ENCODE data around the gene MAPK8IP1. TPM values are rescaled to one million over a fixed set of nuclear protein-coding genes. Genes with fewer than 3 reads are reported as not detected.

The MAPK8IP1 gene
- polyA plus RNA-seq, 4 donors: 9.3 to 15.3 (median 13.1) TPM

DNA sequence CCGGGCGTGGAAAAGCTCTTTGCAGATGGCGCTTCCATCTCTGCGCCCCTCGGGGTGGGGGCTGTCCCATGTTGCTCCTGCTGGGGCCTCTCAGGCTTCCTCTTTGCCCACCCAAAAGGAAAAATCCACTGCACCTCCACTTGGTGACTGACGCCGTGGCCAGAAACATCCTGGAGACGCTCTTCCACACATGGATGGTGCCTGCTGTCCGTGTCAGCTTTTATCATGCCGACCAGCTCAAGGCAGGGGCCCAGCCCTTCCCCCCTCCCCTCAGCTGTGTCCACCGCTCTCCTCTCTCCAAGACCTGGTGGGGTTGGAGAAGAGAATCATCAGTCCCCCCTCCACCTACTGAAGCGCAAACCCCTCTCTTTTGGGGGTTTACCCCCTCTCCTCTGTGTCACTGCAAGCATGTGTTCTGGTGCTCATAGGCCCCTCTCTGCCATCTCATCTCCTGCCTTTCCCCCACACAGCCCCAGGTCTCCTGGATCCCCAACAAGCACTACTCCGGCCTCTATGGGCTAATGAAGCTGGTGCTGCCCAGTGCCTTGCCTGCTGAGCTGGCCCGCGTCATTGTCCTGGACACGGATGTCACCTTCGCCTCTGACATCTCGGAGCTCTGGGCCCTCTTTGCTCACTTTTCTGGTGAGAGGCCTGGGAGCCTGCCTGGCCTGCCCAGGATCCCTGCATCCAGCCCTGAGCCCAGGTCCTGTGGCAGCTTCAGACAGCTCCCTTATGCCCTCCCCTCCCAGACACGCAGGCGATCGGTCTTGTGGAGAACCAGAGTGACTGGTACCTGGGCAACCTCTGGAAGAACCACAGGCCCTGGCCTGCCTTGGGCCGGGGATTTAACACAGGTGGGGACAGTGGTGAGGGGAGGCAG is 38.8 kb downstream of the MAPK8IP1 start:
- no peak for DNase-seq (ENCODE audit: low read depth in 4 of 4, low spot score in 2 of 4)

DNA sequence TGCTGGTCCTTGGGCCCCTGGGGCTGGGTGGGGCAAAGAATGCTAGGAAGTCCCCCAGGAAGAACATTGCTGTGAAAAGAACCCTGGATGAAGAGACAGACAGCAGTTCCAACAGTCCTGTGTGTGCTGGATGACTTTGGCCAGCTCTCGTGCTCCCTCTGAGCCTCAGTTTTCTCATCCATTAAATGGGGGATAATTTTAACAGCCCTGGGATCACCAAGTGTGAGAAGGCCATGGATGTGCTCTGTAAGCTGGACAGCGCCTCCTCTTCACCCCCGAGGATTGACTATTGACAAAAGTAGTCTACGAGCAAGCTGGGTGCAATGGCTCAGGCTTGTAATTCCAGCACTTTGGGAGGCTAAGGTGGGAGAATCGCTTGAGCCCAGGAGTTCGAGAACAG is 39.5 kb downstream of the MAPK8IP1 start:
- DNase-seq (ENCODE audit: low read depth in 4 of 4, low spot score in 2 of 4): no peak

GRCh38 chr11:45925550-45925949 is 40.1 kb downstream of the MAPK8IP1 start:
- DNase-seq (ENCODE audit: low read depth in 4 of 4, low spot score in 2 of 4): no peak

DNA sequence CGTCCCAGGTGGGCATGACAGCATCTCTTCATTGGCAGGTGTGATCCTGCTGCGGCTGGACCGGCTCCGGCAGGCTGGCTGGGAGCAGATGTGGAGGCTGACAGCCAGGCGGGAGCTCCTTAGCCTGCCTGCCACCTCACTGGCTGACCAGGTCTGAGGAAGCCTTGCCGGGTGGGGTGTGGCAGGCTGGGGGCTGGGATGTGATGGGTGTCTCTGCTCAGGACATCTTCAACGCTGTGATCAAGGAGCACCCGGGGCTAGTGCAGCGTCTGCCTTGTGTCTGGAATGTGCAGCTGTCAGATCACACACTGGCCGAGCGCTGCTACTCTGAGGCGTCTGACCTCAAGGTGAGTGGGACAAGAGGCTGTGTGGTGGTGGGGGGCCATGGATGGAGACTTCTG is 40.5 kb downstream of the MAPK8IP1 start:
- DNase-seq (ENCODE audit: low read depth in 4 of 4, low spot score in 2 of 4): no peak

- no peak for DNase-seq (ENCODE audit: low read depth in 4 of 4, low spot score in 2 of 4)
Measured at GRCh38 chr11:45926536-45927331, 41.3 kb downstream of the MAPK8IP1 start.

DNA sequence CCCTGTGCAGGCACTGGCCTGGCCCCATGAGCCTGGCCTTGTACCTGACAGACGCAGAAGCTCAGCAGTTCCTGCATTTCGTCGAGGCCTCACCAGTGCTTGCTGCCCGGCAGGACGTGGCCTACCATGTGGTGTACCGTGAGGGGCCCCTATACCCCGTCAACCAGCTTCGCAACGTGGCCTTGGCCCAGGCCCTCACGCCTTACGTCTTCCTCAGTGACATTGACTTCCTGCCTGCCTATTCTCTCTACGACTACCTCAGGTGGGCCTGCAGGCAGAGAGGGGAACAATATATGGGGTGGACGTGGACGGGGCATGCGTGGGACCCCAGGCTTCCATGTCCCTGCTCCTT is 41.9 kb downstream of the MAPK8IP1 start:
- DNase-seq (ENCODE audit: low read depth in 4 of 4, low spot score in 2 of 4): no peak

DNA sequence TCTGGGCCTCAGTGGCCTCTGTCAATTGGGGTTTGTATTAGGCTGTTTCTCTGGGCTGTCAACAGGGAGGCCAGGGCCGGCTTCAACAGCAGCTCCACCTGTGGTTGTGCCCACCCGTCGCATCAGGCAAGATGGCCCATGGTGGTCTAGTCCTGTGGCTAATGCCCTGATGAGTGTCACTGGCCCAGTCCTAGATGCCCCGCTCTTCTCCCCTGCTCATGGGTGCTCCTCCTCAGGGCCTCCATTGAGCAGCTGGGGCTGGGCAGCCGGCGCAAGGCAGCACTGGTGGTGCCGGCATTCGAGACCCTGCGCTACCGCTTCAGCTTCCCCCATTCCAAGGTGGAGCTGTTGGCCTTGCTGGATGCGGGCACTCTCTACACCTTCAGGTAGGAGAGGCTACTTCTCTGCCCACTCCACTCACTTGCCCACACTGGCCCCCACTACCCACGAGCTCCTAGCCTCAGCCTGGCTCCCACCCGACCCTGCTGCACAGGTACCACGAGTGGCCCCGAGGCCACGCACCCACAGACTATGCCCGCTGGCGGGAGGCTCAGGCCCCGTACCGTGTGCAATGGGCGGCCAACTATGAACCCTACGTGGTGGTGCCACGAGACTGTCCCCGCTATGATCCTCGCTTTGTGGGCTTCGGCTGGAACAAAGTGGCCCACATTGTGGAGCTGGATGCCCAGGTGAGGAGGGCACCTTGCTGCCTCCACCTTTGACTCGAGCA is 42.4 kb downstream of the MAPK8IP1 start:
- DNase-seq (ENCODE audit: low read depth in 4 of 4, low spot score in 2 of 4): no peak

DNA sequence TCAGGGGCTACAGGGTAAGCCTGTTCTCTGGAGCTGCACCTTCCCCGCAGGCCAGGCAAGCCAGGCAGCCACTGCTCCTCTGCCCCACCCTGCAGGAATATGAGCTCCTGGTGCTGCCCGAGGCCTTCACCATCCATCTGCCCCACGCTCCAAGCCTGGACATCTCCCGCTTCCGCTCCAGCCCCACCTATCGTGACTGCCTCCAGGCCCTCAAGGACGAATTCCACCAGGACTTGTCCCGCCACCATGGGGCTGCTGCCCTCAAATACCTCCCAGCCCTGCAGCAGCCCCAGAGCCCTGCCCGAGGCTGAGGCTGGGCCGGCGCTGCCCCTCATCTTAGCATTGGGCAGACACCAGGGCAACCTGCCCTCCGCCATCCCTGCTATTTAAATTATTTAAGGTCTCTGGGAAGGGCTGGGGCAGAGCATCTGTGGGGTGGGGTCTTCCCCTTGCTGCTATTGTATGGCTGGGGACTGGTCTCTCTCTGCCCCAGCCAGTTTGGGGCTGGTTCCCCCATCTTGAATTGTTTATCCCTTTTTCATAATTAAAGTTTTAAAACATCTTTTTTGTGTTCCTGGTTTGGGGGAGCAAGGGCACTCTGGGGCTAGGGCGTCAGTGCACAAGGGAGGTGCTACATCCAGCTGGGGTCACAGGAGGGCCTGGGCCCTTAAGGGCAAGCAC is 43.2 kb downstream of the MAPK8IP1 start:
- no peak for DNase-seq (ENCODE audit: low read depth in 4 of 4, low spot score in 2 of 4)

DNA sequence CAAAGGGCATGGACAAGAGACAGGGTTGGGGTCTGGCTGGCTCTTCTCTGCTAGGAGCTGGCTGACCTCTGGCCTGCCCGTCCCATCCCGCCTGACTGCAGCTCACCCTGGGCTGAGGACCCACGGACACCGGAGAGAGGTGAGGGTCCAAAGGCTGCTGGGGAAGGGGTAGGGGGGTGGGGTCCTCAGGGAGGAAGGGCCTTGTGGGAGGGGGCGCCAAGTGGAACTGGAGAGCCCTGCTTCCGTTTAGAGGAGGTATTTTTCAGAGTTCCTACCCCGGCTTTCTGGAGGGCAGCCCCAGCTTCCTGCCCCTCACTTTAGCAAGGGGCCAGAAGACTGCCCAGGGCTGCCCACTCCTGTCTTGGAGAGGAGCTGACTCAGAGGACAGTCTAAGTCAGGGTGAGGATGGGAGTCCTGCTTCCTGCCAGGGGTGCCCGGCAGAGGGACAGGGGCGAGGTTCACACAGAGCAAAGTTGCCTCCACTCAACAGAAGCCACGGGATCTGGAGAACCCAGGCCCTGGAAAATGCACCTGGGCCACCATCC is 44.1 kb downstream of the MAPK8IP1 start:
- DNase-seq (ENCODE audit: low read depth in 4 of 4, low spot score in 2 of 4): no peak

GRCh38 chr11:45930031-45930794 is 44.8 kb downstream of the MAPK8IP1 start:
- no peak for DNase-seq (ENCODE audit: low read depth in 4 of 4, low spot score in 2 of 4)

GRCh38 chr11:45930951-45931570 is 45.6 kb downstream of the MAPK8IP1 start:
- no peak for DNase-seq (ENCODE audit: low read depth in 4 of 4, low spot score in 2 of 4)

- DNase-seq (ENCODE audit: low read depth in 4 of 4, low spot score in 2 of 4): no peak
Measured at GRCh38 chr11:45931739-45932138, 46.3 kb downstream of the MAPK8IP1 start.

DNA sequence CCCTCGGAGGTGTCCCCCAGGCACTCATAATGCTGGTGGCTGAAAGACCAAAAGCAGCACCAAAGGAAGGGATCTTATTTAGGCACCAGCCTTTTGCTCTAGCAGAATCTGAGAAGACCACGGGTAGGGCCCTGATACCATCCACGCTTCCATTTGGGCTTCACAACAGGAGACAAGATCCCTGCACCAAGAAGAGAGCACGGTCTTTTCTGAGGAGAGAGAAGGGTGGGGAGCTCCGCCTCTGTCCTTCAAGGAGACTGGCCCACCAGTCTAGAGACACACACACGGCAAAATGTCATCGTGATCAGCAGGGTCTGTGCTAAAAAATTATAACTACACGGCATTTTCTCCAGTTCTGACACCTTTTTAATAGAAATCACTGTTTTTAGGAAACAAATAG is 46.8 kb downstream of the MAPK8IP1 start:
- DNase-seq (ENCODE audit: low read depth in 4 of 4, low spot score in 2 of 4): no peak

DNA sequence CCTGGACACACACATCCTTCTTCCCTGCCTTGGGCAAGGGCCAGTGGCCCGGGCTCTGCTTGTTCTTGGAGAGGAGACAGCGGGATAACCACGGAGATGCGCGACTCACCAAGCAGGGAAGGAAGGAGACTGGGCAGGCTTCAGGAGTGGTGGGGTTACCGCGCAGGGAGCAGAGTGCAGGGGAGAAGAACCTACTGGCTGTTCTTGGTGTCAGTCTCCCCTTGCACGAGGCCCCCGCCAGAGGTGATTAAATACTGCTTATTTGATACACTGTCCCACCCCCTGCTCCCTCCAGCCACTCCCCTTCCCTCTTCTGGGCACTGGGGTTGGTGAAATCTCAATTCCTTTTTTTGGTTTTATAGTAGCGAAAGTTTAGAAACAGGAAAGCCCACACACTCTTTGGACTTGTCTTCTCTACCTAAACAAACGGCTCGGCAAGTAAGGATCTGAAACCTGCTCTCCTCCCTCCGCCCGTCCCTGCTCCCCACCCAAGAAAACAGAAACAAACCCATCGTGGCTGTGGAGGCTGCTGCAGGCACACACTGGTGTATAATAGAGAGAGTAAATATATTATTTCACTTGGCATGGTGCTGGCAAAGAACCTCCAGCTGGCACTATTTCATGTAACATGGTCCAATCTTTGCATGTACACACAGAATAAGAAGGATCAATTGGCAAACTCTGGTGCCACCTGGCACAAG is 47.8 kb downstream of the MAPK8IP1 start:
- no peak for DNase-seq (ENCODE audit: low read depth in 4 of 4, low spot score in 2 of 4)

DNA sequence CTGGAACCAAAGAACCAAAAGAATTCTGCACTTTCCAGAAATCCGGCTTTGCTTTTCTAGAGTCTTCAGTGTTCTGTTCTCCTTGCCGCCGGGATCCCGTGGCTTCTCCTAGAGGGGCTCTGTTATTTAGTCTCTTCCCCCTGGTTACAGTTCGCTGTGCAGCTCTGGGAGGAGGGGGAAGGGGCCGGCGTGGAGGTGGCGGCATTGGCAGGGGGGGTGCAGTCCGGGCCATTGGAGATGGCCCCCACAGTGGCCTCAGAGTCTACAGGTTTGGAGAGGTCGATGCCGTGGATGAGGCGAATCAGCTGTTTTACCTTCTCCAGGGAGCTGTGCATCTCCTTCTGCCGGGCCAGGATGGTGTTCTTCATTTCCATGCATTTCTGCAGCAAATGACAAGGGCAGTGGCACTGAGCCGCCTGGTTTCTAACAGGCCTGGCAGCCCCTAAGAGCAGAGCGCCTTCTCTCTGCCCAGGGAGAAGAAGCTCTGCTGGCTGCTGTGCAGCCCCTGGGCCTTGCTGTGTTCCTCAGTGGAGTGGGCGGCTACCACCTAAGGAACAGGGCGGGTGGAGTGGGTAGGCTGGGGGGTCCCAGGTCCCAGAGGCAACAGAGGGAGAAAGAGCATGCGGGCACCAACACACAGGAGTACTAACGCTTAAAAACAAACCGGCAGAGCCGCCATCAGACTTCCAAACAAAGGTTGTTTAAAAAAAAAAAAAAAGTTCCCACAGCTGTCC is 48.6 kb downstream of the MAPK8IP1 start:
- DNase-seq (ENCODE audit: low read depth in 4 of 4, low spot score in 2 of 4): no peak

DNA sequence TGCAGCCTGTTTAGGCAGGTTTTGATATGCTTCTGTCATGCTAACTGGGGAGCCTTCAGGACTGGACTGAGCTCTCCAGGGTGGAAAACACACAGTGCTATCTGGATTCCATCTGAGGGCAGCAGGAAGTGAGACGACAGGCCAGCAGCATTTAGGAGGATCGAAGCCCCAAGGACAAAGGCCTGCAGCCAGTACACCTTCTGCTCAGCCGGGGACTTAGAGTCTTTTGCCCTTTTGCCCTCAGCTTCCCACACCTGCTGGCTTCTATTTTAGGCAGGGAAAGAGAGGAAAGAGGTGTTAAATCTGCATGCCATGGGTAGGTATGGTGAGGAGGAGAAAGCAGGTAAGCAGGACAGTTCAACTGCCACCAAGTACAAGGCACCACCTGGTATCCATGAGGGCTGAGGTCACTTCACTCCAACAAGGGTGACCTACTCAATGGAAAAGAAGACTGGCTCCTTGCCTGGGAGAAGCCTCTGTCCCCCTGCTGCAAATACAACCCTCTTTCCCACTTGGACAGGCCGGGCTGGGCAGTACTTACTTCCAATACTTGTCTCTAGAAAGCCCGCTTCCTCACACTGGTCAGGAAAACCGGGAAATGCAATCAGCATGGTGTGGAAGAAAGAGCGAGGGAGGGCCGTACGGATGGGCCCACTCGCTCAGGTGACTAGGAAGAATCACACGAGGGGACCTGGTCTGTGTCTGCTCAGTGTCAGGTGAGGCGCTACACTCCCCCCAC is 49.3 kb downstream of the MAPK8IP1 start:
- DNase-seq (ENCODE audit: low read depth in 4 of 4, low spot score in 2 of 4): no peak

- DNase-seq (ENCODE audit: low read depth in 4 of 4, low spot score in 2 of 4): no peak
Measured at GRCh38 chr11:45935349-45936064, 50.1 kb downstream of the MAPK8IP1 start.
